ENCODE data around the gene TYW1.

The TYW1 gene

DNA sequence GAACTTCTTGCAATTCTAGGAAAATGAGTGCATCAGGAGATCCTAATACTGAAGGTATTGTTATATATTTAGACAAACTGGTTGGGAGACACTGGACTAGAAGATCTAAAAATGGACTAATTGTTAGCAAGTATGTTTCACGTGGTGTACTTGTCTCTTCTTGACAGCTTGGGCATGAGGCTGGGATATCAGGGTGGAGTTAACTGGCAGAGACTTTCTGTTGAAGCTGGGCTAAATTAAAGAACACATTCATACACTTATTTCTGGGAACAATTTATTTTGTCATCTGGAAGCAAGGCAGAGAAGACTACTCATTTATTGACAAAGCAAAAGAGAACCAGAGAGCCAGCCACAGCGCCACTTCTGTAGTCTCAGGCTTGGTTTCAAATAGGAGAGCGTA lies 25.9 kb downstream of the TYW1 start:
- no peak for TF ChIP-seq CTCF (IDR thresholded peaks at IDR 0.05)

- no peak for TF ChIP-seq CTCF (IDR thresholded peaks at IDR 0.05)
These were observed 36.6 kb downstream of the TYW1 start for GRCh38 chr7:67033251-67033650.

GRCh38 chr7:67040832-67041231 lies 44.2 kb downstream of the TYW1 start:
- peak; percentile 35; the same call in 1 of the 2 replicates for TF ChIP-seq CTCF (IDR thresholded peaks at IDR 0.05)

GRCh38 chr7:67045496-67045995 lies 48.9 kb downstream of the TYW1 start:
- no peak for TF ChIP-seq CTCF (IDR thresholded peaks at IDR 0.05)

DNA sequence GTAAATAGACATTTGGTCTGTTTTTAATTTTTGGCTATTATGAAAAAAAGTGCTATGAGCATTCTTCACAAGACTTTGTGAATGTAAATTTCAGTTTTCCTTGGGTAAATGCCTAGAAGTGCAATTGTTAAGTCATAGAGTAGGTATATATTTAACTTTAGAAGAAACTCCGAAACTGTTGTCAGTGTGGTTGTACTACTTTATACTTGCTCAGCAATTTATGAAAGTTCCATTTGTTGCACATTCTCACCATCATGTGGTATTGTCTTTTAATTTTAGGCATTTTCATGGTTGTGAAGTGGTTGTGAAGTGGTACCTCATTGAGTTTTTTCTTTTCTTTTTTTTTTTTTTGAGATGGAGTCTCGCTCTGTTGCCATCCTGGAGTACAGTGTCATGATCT lies 60.0 kb downstream of the TYW1 start:
- TF ChIP-seq CTCF (IDR thresholded peaks at IDR 0.05): no peak

DNA sequence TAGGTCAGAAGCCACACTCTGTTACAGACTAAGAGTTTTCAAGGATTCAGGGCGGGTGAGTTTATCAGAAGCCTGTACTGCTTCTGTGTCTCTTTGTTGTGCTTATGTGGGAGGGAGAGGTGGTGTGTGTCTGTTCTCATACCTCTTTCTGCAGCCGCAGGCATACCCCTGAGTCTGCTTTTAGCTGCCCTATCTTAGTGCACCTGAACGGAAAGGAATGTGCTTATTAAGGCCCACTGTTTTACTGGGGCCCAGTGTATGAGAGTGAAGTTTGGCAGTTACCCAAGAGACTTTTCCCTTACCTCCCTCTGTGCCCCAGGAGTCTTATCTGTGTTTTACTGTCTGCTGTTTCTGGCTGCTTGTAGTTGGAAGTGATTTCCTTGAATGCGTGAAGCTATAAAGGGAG lies 104.3 kb downstream of the TYW1 start:
- no peak for TF ChIP-seq CTCF (IDR thresholded peaks at IDR 0.05)

- TF ChIP-seq CTCF (IDR thresholded peaks at IDR 0.05): no peak
These were observed 108.7 kb downstream of the TYW1 start for GRCh38 chr7:67105377-67105776.

GRCh38 chr7:67206452-67206851 lies 209.8 kb downstream of the TYW1 start:
- no peak for TF ChIP-seq CTCF (IDR thresholded peaks at IDR 0.05)

Data from LNCAP (cell line).